ENCODE results near the gene NAALADL2.

Gene NAALADL2

DNA sequence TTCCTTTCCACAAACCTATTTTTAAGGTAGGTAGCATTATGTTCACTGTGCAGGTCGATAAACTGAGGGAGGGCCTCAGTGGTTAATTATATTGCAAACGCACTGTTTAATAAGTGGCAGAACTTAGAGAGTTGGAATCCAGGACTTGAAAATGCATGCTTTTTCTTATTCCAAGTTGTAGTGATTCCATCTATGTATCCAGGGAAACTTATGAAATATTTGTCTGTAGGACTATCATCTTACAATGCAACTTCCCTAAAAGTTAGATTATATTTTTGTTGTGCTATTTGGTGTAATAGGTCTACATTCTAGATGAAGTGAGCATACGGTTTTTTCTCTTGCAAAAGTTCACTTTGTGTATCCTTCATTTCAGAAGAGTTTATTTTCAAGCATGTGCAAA is 419.5 kb downstream of the NAALADL2 start:
- no peak overlapping the region for H3K4me3 ChIP-seq (ENCODE audit: control insufficient read depth, low read depth, low read length)

GRCh38 chr3:175279457-175279856 is 420.3 kb downstream of the NAALADL2 start:
- TF ChIP-seq, protein P1, sequence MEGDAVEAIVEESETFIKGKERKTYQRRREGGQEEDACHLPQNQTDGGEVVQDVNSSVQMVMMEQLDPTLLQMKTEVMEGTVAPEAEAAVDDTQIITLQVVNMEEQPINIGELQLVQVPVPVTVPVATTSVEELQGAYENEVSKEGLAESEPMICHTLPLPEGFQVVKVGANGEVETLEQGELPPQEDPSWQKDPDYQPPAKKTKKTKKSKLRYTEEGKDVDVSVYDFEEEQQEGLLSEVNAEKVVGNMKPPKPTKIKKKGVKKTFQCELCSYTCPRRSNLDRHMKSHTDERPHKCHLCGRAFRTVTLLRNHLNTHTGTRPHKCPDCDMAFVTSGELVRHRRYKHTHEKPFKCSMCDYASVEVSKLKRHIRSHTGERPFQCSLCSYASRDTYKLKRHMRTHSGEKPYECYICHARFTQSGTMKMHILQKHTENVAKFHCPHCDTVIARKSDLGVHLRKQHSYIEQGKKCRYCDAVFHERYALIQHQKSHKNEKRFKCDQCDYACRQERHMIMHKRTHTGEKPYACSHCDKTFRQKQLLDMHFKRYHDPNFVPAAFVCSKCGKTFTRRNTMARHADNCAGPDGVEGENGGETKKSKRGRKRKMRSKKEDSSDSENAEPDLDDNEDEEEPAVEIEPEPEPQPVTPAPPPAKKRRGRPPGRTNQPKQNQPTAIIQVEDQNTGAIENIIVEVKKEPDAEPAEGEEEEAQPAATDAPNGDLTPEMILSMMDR (conservative IDR thresholded peaks at IDR 0.05; ENCODE audit: control insufficient read depth, insufficient read depth, low read depth, low read length), result no peak
- no peak overlapping the region for H3K4me3 ChIP-seq (ENCODE audit: control insufficient read depth, low read depth, low read length)
- DNase-seq (ENCODE audit: low read depth), result no peak

More for the DNA sequence above, 419.5 kb downstream of the NAALADL2 start:
- DNase-seq (ENCODE audit: low read depth), result no peak
- TF ChIP-seq, protein P1 (conservative IDR thresholded peaks at IDR 0.05; ENCODE audit: control insufficient read depth, insufficient read depth, low read depth, low read length), result no peak

DNA sequence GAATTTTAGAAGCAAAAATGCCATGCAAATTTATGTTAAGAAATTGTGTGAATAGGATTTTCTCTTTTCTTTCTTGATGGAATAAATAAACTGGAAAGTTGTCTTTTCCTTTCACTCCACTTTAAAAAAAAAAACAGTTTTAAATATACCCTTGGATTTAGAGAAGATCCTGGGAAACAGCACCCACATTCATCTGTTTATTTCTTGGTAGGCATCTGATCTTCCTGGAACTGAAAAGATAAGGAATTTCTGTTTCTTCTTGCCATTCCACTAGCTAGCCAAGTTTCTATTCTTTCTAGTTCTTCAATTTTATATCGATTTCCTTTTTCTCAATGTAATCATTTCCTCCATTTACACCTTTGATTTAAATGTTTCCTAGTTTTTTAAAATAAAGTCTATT is 420.8 kb downstream of the NAALADL2 start:
- no peak for DNase-seq (ENCODE audit: low read depth)
- H3K4me3 ChIP-seq (ENCODE audit: control insufficient read depth, low read depth, low read length), result no peak overlapping the region
- TF ChIP-seq, protein P1 (conservative IDR thresholded peaks at IDR 0.05; ENCODE audit: control insufficient read depth, insufficient read depth, low read depth, low read length), result no peak

DNA sequence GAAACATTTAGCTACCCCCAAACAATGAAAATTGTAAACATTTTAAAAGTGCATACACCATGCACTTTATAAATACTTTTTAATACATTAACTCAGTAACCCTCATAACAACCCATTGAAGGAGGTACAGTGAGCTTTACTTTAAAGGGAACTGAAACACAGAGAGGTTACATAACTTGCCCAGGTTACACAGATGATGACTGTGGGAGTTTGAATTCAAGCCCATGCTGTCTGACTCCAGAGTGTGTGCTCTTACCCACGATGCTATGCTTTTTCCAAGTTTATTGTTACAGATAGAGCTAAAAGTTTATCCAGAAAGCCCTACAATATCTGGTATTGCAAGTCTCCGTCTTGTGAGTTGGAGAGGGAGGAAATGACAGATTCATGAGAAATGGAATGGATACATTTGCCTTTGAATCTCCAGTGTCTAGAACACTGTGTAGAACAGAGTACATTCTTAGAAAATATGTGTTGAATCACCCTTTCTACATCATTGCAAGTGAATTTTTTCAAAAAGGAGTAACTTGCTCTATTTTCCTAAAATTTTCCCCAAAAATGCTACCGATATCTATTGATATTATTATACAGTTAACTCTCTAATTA is 428.3 kb downstream of the NAALADL2 start:
- TF ChIP-seq, protein P1 (conservative IDR thresholded peaks at IDR 0.05; ENCODE audit: control insufficient read depth, insufficient read depth, low read depth, low read length), result no peak
- H3K4me3 ChIP-seq (ENCODE audit: control insufficient read depth, low read depth, low read length), result no peak overlapping the region
- no peak for DNase-seq (ENCODE audit: low read depth)

- TF ChIP-seq, protein P1 (conservative IDR thresholded peaks at IDR 0.05; ENCODE audit: control insufficient read depth, insufficient read depth, low read depth, low read length), result no peak
- no peak for DNase-seq (ENCODE audit: low read depth)
- H3K4me3 ChIP-seq (ENCODE audit: control insufficient read depth, low read depth, low read length), result no peak overlapping the region
Observed at GRCh38 chr3:175288621-175289020, 429.5 kb downstream of the NAALADL2 start.

- no peak overlapping the region for H3K4me3 ChIP-seq (ENCODE audit: control insufficient read depth, low read depth, low read length)
- TF ChIP-seq, protein P1 (conservative IDR thresholded peaks at IDR 0.05; ENCODE audit: control insufficient read depth, insufficient read depth, low read depth, low read length), result no peak
- DNase-seq (ENCODE audit: low read depth), result no peak
Observed at GRCh38 chr3:175294793-175295192, 435.7 kb downstream of the NAALADL2 start.

Data from fibroblast of mammary gland (primary cell).